Endothelial cell of umbilical vein (primary cell): ENCODE results near the gene HSP90AB1.

Source experiments
- EZH2 ChIP-seq: IDR thresholded peaks from 2 replicates; pipeline ENCODE4 v1.6.1; 2012; ENCODE audit warnings: borderline replicate concordance, low read depth, mild to moderate bottlenecking, moderate library complexity, low read length, inconsistent platforms; ENCODE audit not compliant: severe bottlenecking
- FOS ChIP-seq: IDR thresholded peaks from 2 replicates; pipeline ENCODE4 v1.6.1; 2011; ENCODE audit warnings: mild to moderate bottlenecking, low read length, moderate library complexity, borderline replicate concordance; ENCODE audit not compliant: insufficient read depth
- GATA2 ChIP-seq: IDR thresholded peaks from 2 replicates; pipeline ENCODE4 v1.7.0; 2011; ENCODE audit warnings: low read depth, mild to moderate bottlenecking, moderate library complexity, mixed read lengths, low read length; ENCODE audit not compliant: insufficient read length, insufficient read depth
- MYC ChIP-seq: IDR thresholded peaks from one replicate; pipeline ENCODE4 v1.6.1; 2011; ENCODE audit warnings: mild to moderate bottlenecking, low read depth, low read length
- POLR2A ChIP-seq: IDR thresholded peaks from 2 replicates; pipeline ENCODE4 v1.6.1; 2012; ENCODE audit warnings: low read depth, mild to moderate bottlenecking, control low read depth, low read length
- POLR2AphosphoS5 ChIP-seq: IDR thresholded peaks from 2 replicates; pipeline ENCODE4 v1.6.1; 2012; ENCODE audit warnings: low read depth, mild to moderate bottlenecking, control low read depth, low read length, moderate library complexity; ENCODE audit not compliant: insufficient read depth
- TF ChIP-seq, protein P1 (sequence below), 2 donors: IDR thresholded peaks; 1 replicate in 1 of 2; 2 replicates in 1 of 2; pipeline ENCODE4 v1.5.1; 2011; ENCODE audit warnings: low read length in 2 of 2, mild to moderate bottlenecking in 2 of 2, moderate library complexity in 2 of 2, control low read depth in 1 of 2, inconsistent platforms in 1 of 2, low read depth in 1 of 2; ENCODE audit not compliant: insufficient read depth in 1 of 2; ENCODE audit errors: extremely low read depth in 1 of 2
- TF ChIP-seq, protein P2 (sequence below): IDR thresholded peaks from 2 replicates; pipeline ENCODE4 v1.6.1; 2011; ENCODE audit not compliant: insufficient read depth, insufficient read length

DNA sequence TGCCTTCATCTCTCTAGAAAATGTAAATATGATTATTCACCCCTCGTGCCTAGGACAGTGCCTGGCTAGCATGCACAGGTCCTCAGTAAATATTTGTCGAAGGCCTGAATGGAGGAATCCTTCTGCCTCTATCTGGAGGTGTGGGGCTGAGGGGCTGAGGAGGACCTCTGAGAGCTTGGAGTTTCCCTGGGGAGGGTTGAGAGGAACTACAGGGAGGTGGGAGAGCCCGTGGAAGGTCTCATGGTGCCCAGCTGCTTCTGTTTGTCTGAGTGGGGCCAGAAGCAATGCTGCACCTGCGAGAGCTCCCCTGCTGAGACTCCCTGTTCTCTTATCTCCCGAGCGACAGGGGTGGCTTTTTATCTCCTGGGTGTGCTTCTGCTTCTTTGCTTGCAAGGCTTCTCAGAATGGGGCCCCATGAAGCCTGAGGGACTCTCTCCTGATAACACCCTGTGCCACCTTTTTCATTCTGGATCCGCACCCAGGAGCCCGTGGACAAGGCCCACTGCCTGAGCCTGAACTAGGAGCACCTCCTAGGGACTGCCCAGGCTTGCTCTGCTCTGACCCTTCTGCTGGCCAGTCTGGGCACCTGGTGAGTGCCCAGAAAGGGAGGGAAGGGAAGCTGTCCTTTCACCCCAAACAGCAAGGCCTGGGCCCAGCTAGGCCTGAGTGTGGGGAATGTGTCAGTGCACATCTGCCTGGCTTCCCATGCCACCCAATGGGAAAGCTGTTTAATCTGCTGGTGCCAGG lies 21.1 kb upstream of the HSP90AB1 start:
- TF ChIP-seq, protein P1, sequence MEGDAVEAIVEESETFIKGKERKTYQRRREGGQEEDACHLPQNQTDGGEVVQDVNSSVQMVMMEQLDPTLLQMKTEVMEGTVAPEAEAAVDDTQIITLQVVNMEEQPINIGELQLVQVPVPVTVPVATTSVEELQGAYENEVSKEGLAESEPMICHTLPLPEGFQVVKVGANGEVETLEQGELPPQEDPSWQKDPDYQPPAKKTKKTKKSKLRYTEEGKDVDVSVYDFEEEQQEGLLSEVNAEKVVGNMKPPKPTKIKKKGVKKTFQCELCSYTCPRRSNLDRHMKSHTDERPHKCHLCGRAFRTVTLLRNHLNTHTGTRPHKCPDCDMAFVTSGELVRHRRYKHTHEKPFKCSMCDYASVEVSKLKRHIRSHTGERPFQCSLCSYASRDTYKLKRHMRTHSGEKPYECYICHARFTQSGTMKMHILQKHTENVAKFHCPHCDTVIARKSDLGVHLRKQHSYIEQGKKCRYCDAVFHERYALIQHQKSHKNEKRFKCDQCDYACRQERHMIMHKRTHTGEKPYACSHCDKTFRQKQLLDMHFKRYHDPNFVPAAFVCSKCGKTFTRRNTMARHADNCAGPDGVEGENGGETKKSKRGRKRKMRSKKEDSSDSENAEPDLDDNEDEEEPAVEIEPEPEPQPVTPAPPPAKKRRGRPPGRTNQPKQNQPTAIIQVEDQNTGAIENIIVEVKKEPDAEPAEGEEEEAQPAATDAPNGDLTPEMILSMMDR (IDR thresholded peaks at IDR 0.05; ENCODE audit: extremely low read depth in 1 of 2, insufficient read depth in 1 of 2, low read depth in 1 of 2, low read length in 2 of 2), result no peak
- no peak for TF ChIP-seq POLR2A
- no peak for TF ChIP-seq POLR2AphosphoS5
- TF ChIP-seq EZH2, result no peak
- TF ChIP-seq, protein P2, sequence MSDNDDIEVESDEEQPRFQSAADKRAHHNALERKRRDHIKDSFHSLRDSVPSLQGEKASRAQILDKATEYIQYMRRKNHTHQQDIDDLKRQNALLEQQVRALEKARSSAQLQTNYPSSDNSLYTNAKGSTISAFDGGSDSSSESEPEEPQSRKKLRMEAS, result no peak
- no peak for TF ChIP-seq FOS
- TF ChIP-seq GATA2, result no peak
- no peak for TF ChIP-seq MYC
